ENCODE measurements around the gene KNCN. TPM values are rescaled to one million over a fixed set of nuclear protein-coding genes. Genes with fewer than 3 reads are reported as not detected.

KNCN gene
- not detected in 2 replicates for total RNA-seq

DNA sequence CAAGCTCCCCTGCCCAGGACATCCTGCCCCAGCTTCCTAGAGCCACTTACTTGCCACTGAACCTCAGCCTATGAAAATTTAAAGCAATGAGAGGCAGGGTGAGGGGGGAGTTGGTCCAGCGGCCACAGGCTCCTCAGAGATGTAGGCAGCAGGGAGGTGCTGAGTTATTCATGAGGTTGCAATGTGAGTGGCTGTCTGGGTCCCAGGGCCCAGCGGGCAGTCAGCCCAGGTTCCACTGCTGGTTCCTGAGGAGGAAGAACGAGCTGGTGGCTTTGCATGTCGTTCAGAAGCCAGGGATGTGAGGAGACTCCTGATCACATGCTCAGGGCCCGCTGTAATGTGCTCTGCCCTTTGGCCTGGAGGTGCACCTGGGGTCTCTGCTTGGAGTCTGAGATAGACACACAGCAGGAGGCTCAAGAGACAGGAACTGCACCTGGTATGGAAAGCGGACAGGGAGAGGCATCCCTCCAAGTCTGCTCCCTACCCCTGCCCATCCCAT lies at the start of gene KNCN:
Gene KNCN (minus strand): TSS at position 51 of the 499 bp plus-strand sequence. CDS start 432 bp downstream, outside the sequence.
- DNase-seq (ENCODE audit: low read depth): no peak

GRCh38 chr1:46599059-46599970 lies 47.9 kb upstream of the KNCN start:
- DNase-seq (ENCODE audit: low read depth): no peak
- TF ChIP-seq CTCF (IDR thresholded peaks at IDR 0.05; ENCODE audit: insufficient read depth, low read depth, low read length): no peak
- no peak overlapping the region for H3K4me3 ChIP-seq (ENCODE audit: low read depth, low read length)

More for the DNA sequence above, at the start of gene KNCN:
- no peak within 1 kb of the TSS for H3K4me3 ChIP-seq (ENCODE audit: low read depth, low read length)
- TF ChIP-seq CTCF (IDR thresholded peaks at IDR 0.05; ENCODE audit: insufficient read depth, low read depth, low read length): no peak

- H3K4me3 ChIP-seq (ENCODE audit: low read depth, low read length): no peak overlapping the region
- TF ChIP-seq CTCF (IDR thresholded peaks at IDR 0.05; ENCODE audit: insufficient read depth, low read depth, low read length): no peak
- DNase-seq (ENCODE audit: low read depth): no peak
These were observed 45.4 kb upstream of the KNCN start for GRCh38 chr1:46596846-46597245.

GRCh38 chr1:46596036-46596435 lies 44.6 kb upstream of the KNCN start:
- H3K4me3 ChIP-seq (ENCODE audit: low read depth, low read length): no peak overlapping the region
- no peak for TF ChIP-seq CTCF (IDR thresholded peaks at IDR 0.05; ENCODE audit: insufficient read depth, low read depth, low read length)
- no peak for DNase-seq (ENCODE audit: low read depth)

DNA sequence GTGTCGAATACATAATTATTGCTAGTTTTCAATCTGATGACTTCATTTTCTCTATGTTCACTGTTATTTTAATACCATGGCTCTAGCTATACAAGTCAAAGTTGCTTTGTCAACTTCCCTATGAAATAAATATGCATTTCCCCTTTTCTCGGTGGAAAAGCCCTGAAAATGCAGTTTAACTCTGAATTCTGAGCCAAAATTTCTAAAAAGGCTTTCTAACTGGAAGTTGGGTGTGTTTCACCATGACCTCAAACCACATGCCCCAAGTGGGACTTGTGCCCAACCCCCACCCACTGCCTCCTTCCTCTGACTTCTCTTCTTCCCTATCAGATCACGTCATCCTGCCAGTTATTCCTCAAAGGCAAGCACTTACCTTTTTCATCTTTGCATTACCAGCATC lies 43.7 kb upstream of the KNCN start:
- no peak for DNase-seq (ENCODE audit: low read depth)
- TF ChIP-seq CTCF (IDR thresholded peaks at IDR 0.05; ENCODE audit: insufficient read depth, low read depth, low read length): no peak
- no peak overlapping the region for H3K4me3 ChIP-seq (ENCODE audit: low read depth, low read length)

- no peak for DNase-seq (ENCODE audit: low read depth)
- no peak for TF ChIP-seq CTCF (IDR thresholded peaks at IDR 0.05; ENCODE audit: insufficient read depth, low read depth, low read length)
- no peak overlapping the region for H3K4me3 ChIP-seq (ENCODE audit: low read depth, low read length)
These were observed 42.6 kb upstream of the KNCN start for GRCh38 chr1:46594063-46594462.
